Activated naive CD8-positive, alpha-beta T cell treated with anti-CD3 and anti-CD28 coated beads, Interleukin-2, amount 50 U/mL, for 16 hours (primary cell): ENCODE results near the gene FLNB.

Source experiments
- DNase-seq: peaks from one replicate; pipeline ENCODE4 v3.0.0-alpha.2; 2020; ENCODE audit warnings: low read depth, low spot score

FLNB gene

DNA sequence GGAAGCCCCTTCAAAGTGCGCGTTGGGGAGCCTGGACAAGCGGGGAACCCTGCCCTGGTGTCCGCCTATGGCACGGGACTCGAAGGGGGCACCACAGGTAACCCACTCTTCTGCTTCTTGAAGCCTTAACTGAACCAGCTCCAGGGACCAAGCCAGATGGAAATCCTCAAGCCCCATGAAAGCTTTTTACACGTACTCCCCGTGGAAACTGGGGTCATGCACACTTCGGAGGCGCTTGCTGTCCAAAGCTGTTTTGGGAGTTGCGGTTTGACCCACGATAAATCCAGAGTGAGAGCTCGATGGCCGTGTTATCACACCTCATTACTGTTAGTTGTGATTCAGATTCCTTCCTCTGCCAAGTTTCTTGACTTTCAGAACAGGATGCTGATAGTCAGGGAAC lies 155.0 kb downstream of the FLNB start:
- no peak for DNase-seq

DNA sequence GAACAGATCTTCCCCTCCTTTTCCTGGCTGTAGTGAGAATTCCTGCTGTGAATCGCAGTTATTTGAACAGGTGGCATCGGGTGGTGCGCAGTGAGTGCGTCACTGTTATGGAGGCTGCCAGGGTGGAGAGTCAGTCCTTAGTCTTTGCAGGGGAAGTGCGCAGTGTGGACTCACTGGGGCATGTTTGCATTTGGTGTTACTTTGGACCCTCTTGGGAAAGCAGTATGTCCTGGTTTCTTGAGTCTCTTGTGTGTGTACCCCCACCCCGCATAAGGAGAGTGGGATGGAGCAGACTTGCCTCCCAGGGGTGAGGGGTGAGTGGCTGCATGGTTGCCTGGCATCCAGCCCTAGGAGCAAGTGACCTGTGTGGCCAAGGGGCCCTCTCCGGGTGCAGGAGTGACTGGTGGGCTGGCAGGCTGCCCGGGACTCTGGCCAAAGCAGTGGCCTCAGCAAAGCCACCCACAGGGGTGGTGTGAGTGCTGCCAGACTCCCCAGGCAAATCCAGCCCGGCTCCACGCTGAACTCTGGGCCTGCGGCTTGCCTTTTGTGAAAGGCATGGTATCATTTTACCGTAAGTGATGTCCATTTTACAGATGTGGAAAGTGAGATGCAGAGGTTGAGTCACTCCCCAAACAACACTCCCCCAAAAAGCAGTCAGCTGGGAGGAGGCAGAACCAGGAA lies 156.1 kb downstream of the FLNB start:
- no peak for DNase-seq

DNA sequence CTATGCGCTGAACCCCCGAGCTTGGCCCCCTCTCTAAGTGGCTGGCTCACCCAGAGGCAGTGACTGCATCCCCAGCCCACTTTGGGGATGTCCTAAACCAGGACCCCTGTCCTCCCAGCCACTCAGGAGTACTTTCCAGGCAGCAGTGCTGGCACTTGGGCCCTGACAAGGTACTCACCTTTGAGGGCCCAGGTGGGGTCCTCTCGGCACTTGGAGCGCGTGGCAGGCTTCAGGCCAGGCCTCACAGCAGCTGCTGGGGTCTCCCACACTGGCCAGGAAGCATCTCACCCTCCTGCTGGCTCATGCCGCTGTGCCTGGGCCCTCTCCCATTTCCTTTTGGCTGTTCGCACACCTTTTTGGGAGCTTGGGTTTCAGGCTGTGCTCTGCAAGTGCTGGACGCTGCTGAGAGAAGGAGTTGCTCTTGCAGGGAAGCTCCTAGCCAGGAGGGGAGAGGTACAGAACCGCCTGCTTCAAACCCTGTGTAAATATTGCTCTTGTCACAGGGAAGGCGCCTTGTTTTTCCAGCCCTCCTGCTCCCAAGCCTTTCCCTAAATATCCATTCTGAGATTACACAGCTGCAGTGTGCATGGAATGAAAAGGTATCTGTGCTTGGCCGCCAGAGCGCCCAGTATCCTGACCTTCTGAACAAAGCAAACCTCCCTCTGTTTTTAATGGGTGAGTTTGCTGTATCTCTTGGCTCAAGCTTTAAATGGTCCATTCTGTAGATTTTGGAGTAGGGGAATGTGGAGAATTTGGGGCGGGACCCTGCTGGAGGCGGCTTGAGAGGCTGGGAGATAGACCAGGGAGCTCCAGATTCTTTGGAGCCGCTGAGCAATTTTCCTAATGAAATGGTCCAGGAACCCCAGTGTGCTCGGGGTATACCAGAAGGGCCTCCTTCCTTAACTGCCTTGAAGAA lies 156.9 kb downstream of the FLNB start:
- DNase-seq, result no peak

DNA sequence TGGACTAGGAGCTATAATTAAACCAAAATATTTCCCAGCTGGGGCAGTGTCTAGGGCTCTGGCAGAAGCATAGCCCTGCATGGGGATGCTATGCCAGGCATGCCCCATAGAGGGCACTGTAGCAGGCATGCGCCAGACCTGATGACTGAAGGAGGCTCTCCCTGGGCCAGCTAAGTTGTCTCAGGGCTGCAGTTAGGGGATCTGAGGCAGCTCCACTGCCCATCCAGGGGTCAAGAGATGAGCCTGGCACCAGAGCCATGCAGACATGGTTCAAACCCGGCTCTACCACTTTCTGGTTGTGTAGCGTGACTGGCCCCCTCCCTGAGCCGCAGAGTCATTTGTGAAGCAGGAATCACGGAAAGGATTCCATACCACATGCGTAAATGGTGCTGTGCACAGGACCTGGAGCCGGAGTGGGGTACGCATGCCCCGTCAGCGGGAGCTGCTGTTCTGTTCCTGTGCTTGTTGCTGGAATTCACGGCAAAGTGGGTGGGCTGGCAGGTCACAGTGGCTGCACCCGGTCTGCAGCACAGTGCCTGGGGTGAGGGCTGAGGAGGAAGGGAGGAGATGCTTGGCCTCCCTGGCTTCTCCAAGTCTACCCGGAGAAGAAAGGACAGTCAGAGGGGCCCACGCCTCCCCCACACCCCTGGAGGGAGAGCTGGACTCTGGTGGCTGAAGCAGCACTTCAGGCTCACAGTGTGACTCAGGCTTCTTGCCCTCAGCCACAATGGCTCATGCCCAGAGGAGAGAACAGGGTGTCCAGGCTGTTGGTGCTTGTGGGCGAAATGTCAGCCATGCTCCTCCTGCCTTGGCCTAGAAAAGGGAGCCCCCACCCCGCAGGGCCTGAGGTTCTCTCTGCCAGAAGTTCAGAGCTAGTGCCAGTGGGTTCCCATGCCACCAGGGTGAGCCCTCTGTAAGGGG lies 159.5 kb downstream of the FLNB start:
- peak; percentile 23 for DNase-seq

DNA sequence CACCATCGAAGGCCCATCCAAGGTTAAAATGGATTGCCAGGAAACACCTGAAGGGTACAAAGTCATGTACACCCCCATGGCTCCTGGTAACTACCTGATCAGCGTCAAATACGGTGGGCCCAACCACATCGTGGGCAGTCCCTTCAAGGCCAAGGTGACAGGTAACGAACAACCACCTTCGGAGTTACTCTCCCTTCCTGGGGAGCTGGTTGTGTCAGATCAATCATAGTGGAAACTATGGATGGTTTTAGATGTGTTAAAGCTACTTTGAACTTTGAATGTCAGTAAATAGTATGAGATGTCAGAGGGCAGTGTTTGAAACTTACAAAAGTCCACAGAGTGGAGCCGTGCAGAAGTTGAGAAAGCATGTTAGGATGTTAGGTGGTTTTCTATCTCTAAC lies 160.3 kb downstream of the FLNB start:
- DNase-seq, result no peak

DNA sequence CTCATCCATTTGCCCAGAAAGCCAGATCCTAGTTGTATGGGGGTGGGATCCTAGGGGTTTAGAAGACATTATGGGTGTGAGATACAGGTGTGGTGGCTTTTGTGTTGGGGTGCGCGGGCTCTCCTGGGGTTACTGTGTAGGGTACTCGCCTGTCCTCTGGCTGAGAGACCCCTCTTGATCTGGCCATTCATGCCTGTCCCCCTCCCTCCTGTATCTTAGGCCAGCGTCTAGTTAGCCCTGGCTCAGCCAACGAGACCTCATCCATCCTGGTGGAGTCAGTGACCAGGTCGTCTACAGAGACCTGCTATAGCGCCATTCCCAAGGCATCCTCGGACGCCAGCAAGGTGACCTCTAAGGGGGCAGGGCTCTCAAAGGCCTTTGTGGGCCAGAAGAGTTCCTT lies 161.1 kb downstream of the FLNB start:
- DNase-seq, result no peak

DNA sequence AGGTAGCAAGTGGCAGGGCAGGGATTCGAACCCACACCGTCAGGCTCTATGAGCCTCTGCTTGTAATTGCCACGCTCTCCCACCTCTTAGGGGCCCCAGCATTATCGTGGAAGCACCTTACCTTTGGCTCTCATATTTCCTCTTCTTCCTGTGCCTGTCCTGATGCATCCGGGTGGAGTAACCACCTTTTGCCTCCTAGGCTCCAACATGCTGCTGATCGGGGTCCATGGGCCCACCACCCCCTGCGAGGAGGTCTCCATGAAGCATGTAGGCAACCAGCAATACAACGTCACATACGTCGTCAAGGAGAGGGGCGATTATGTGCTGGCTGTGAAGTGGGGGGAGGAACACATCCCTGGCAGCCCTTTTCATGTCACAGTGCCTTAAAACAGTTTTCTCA lies 162.2 kb downstream of the FLNB start:
- no peak for DNase-seq

DNA sequence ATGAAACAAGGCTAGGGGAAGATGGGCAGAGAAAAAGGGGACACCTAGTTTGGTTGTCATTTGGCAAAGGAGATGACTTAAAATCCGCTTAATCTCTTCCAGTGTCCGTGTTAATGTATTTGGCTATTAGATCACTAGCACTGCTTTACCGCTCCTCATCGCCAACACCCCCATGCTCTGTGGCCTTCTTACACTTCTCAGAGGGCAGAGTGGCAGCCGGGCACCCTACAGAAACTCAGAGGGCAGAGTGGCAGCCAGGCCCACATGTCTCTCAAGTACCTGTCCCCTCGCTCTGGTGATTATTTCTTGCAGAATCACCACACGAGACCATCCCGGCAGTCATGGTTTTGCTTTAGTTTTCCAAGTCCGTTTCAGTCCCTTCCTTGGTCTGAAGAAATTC lies 162.9 kb downstream of the FLNB start:
- DNase-seq, result no peak

DNA sequence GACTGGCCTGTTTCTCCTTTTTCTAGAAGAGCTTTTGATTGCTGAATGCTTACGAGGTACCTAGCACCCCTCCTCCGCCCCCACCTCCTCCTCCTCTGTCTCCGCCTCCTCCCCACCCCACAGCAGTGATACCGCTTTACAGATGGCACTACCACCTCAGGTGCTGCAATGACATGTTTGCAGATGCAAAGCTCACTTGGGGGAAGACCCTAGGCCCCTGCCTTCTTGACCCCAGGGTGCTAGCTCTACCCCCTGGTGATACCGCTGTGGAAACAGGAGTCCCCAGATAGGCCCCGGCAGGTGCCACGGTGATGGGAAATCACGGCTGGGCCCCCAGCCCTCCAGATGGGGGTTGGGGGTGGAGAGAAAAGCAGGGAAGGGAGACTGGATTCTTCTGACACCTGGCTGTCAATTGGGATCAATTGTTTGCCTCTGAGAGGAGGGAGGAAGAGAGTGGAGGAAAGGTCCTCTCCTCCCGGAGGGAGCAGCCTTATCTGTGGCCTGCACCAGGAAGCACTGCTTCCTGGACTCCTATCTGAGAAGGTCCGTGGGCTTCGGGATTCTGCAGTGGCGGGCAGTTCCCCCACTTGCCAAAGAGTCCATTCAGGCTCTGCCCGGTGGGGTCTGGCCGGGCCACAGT lies 164.9 kb downstream of the FLNB start:
- DNase-seq, result no peak

DNA sequence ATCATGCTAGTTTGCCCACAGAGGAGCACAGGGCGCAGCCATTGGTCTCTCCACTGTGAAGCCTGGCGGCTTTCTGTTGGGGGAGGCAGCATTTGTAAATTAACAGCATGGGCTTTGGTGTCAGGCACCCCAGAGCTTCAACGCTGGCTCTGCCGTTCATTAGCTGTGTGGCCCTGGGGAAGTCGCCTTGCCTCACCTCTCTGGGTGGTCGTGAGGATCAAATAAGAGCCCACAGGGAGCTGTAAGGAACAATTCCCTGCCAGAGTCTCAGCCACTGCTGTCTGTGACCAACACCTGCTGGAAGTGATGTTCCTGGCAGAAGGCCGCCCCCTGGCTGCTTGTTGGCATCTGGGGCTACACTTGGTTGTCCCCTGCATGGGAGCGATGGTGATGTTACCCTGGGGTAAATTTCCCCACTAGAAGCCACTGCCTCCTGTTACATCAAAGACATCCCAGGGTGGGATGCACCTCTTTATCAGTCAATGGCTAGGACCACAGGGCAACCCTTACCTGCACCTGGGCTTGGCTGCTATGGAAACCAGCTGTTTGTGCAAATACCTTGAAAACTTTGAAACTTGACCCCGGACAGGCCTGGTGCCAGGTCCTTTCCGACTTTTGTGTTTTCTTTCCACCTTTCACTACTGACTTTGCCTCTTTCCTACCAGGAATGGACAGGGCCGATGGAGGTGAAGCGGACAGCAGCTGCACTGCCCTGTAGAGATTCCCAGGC lies 165.6 kb downstream of the FLNB start:
- no peak for DNase-seq

DNA sequence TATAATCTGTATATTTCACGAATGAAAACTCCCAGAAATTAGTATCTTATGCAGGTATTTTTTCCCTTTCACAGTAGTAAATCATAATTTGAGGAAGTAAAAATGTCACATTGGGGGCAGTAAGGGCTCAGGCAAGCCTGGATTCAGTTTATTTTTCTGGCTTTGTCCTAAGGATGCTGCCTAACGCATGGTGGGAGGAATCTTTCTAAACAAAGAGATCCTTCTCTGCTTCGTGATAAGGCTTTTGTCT lies 166.9 kb downstream of the FLNB start:
- DNase-seq, result no peak

DNA sequence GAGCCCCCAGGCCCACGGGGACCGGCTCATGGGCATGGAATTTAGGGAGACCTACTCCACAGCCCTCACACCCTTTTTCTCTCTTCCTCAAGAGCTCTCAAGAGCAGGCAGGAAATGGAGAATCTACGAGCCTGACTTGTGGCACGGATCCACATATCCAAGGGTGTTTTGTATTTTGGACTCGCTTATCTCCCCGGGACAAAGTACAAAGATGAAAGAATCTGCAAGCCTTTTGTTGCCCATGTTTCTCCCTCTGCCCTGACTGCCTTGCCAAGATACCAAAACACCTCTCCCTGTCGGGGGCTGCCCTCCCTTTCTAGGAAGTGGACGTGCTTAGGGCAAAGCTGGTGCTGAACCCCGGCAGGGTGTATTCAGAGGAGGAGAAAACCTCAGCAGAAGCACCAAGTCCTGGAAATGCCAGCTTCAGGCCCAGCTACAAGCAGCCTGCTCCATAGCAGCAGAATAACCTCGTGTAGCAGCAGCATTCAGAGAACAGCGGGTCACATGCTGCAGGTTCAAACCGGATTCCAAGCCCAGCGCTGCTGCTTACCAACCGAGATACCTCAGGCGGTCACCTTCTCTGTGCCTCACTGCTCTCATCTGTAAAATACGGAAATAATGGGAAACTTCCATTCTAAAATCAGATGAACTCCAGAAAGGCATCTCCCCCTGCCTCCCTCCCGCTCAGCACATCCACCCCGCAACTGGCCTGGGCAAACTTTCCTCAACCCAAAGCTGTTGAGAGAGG lies 167.4 kb downstream of the FLNB start:
- no peak for DNase-seq

DNA sequence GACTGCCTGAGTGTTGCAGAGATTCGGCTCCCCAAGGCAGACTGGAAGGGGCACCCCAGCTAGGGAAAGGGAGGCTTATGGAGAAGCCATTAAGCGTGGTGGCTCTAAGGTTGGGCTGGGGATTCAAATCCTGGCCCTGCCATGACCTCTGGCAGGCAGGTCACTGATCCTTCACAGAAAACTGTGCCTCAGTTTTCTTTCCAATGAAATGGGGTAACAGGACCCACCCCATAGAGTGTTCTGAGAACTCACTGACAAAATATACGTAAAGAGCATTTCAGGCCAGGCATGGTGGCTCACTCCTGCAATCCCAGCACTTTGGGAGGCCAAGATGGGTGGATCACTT lies 167.9 kb downstream of the FLNB start:
- DNase-seq, result no peak

DNA sequence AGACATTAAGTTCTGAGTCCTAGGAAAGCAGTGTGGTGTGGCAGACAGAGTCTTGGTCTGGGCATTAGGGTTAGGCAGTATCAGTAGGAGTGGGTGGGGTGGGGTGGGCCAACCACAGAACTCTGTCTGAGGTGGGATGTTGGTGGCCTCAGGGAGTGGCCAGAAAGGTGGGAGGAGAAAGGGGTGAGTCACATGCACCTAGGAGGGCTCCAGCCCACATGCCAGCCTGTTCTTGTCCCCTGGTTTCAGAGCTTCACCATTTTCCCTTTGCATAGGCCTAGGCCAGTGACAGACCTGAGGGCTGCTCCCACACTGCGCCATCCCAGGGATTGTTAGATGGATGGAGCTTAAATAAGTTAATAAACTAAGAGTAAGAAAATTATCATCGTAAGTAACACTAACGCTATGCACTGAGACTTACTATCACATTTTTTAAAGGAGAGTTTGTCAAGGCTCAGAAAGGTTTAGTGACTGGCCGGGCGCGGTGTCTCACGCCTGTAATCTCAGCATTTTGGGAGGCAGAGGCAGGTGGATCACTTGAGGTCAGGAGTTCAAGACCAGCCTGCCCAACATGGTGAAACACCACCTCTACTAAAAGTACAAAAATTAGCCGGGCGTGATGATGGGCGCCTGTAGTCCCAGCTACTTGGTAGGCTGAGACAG lies 168.7 kb downstream of the FLNB start:
- DNase-seq, result no peak

DNA sequence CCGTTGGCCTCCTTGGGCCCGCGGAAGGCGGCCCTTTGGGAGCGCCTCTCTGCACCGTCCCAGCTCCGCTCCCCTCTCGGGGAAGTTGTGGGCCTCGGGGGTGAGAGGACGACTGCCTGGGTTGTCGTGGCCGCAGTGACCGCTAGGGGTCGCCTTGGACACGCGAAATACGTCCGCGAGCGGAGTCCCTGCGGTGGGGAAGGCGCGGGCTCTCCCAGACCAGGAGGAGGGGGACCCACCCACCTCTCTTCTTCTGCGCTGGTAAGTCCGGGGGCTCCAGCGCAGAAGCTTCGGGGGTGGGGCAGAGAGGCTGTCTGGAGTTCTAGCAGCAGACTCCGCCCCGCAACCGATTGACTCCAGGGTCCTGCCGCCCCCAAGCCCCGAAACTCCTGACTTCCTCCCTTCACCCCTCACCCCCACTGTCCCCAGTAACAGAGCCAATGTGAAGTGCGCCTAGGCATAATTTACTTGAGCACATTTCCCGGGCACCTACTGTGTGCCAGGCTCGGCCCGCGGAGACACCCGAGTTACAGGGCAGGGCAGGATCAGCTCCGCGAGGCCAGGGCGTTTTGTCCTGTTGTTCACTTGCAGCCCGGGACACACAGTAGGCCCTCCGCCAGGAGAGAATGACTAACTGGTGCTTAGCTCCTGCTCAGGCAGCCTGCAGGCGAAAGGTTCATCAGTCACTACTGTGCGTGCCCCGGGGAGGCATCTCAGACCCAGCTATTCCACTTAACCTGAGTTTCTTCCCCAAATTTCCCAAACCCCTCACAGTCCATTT lies 169.7 kb downstream of the FLNB start:
- peak; percentile 76 for DNase-seq

DNA sequence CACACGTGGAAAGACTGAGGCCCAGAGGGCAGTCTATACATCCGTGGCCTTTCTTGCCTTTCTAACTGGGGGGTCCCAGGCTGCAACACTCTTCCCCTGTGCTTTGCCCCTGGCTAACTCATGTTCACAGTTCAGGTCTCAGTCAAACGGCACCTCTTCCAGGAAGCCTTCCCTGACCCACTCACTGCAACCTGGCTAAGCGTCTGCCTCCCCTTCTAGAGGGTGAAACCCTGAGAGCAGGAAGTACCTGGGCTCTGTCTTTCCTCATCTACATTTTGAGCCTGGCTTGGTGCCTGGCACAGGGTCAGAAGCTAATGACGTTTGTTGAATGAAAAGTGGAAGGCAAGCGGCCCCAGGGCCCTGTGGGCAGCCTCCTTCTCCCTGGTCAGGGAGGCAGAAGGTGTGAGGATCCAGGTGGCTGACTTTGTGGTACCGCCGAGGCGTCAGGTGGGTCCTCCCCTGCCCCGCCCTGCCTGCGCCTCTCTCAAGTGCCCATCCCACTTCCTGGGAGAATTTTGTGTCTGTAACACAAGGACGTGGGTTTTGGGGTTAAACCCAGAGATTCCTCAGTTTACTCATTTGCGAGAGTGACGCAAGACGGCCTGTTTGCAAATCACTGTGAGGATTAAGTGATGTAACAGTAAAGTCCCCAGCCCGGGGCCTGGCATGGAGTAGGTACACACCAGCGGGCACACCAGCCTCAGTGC lies 170.5 kb downstream of the FLNB start:
- DNase-seq, result no peak

DNA sequence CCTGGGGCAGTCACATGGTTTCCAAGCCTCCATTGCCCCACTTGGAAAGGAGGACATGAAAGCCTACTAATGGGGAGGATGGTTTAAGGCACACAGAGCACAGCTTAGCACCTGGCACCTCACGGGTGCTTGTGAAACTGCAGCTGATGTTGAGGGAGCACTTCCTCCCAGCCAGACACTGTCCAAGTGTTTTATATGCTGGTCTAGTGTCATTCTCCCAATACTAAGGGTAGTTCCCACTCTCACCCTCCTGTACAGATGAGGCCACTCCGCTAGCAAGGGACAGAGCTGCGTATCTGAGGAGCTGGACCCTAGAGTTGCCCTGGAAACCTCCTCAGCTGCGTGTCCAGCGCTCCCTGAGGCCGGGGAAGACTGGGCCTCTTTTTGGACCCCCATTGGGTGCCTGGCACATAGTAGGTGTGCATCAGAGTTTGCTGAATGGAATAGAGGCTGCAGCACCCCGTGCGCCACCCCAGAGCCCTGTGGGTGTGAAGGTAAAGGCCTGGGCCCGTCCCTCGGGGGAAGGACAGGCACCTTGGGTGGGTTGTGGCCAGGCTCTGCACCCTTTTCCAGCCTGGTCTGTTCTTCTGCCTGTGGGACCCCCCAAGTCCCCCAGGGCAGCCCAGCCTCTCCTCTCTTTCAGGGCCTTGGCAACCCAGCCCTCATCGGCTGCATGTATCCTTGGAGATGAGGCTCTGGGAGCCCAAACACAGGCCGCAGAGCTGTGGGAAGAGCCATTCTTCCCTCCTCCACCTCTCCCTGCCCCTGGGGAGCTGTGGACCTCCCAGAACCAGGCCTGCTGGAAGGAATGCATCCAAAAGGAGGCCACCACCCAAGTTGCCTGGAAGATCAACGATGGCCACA lies 171.2 kb downstream of the FLNB start:
- DNase-seq, result no peak
